ENCODE results near the gene LRMDA.

The LRMDA gene

DNA sequence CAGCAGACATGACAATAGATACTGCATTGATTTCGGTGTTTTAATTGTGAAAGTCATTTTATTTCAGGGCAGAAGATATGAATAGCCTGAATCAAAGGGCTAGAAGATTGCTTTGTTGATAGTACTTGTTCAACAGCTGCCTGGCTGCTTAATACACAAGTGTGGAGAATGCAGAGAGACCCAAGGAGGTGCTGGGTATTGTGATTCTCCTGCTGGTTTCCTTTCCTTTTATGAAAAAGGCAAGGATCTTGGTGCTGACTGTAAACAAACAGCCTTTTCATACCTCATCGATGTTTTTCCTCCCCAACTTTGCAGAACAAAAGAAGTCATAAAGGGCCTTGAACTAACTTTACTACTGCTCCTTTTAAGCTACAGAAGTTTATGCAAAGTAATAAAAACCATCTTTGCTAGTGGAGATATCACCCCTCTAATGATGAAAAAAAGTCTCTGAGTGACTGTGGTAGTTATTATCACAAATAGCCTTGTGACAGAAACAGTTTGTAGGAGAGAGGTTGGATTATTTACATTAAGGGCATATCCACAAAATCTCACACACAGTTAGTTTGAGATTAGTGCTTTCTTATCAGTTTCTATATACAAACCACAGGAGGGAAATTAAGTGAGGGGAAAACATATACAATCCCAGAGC, 800.0 kb downstream of the LRMDA start:
- TF ChIP-seq, protein P1, sequence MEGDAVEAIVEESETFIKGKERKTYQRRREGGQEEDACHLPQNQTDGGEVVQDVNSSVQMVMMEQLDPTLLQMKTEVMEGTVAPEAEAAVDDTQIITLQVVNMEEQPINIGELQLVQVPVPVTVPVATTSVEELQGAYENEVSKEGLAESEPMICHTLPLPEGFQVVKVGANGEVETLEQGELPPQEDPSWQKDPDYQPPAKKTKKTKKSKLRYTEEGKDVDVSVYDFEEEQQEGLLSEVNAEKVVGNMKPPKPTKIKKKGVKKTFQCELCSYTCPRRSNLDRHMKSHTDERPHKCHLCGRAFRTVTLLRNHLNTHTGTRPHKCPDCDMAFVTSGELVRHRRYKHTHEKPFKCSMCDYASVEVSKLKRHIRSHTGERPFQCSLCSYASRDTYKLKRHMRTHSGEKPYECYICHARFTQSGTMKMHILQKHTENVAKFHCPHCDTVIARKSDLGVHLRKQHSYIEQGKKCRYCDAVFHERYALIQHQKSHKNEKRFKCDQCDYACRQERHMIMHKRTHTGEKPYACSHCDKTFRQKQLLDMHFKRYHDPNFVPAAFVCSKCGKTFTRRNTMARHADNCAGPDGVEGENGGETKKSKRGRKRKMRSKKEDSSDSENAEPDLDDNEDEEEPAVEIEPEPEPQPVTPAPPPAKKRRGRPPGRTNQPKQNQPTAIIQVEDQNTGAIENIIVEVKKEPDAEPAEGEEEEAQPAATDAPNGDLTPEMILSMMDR (IDR thresholded peaks at IDR 0.05; ENCODE audit: unreplicated experiment in 3 of 3): no peak
- H3K27me3 Mint-ChIP-seq (ENCODE audit: low read depth): no peaks in the 10 kb centered on the region
- no peaks in the 10 kb centered on the region for H3K36me3 Mint-ChIP-seq (ENCODE audit: low read depth)
- no peak overlapping the region for H3K4me3 Mint-ChIP-seq
- peaks cover 24% of the 10 kb centered on the region for H3K9me3 Mint-ChIP-seq
- peaks cover 31% of the 10 kb centered on the region for H3K4me1 Mint-ChIP-seq
- H3K27ac Mint-ChIP-seq: peak overlapping the region; percentile 68 to 81 (median 75)

- no peaks in the 10 kb centered on the region for H3K36me3 Mint-ChIP-seq (ENCODE audit: low read depth)
- H3K27ac Mint-ChIP-seq: no peak overlapping the region
- H3K4me1 Mint-ChIP-seq: peaks cover 28% of the 10 kb centered on the region
- peaks cover 25% of the 10 kb centered on the region for H3K9me3 Mint-ChIP-seq
- no peak overlapping the region for H3K4me3 Mint-ChIP-seq
- TF ChIP-seq, protein P1 (IDR thresholded peaks at IDR 0.05; ENCODE audit: unreplicated experiment in 3 of 3): no peak
- no peaks in the 10 kb centered on the region for H3K27me3 Mint-ChIP-seq (ENCODE audit: low read depth)
Observed at GRCh38 chr10:76234499-76235226, 803.2 kb downstream of the LRMDA start.

DNA sequence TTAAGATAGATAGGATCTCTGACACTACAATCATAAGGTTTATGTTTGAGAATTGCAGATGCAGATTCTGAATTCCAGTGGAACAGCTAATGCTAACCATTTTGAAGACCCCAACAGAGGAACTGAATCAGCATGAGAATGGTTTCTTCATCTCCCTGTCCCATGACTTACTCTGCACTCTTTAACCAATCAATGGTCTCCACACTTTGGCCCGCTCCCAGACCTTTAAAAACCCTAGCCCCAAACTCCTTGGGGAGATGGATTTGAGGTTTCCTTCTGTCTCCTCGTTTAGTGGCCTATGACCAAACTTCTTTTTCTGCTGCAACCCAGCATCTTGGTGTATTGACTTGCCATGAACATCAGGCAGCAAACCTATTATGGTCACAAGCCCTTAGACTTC, 804.9 kb downstream of the LRMDA start:
- no peaks in the 10 kb centered on the region for H3K36me3 Mint-ChIP-seq (ENCODE audit: low read depth)
- H3K27me3 Mint-ChIP-seq (ENCODE audit: low read depth): no peaks in the 10 kb centered on the region
- no peak overlapping the region for H3K4me3 Mint-ChIP-seq
- H3K27ac Mint-ChIP-seq: peak overlapping the region; percentile 64 to 87 (median 84)
- H3K4me1 Mint-ChIP-seq: peaks cover 13% of the 10 kb centered on the region
- TF ChIP-seq, protein P1 (IDR thresholded peaks at IDR 0.05; ENCODE audit: unreplicated experiment in 3 of 3): no peak
- H3K9me3 Mint-ChIP-seq: peaks cover 25% of the 10 kb centered on the region

DNA sequence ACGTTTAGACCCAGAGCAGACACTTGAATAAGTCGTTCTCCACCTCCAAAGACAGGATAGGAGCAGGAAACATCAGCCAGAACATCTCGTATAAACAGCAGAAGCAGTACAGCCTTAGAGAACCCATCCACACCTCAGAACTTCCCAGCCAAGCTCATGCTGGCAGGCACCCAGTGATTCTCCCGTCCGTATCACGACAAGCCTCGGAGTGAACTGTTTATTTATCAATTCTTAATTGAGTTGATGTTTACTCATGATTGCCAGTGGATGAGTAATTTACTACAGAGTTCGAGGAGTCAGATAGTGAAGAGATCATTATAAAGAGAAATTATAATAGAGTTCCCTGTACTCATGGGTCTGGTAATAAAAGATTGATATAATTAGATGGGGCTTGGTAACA, 811.5 kb downstream of the LRMDA start:
- TF ChIP-seq, protein P1 (IDR thresholded peaks at IDR 0.05; ENCODE audit: unreplicated experiment in 3 of 3): no peak
- no peak overlapping the region for H3K27ac Mint-ChIP-seq
- H3K36me3 Mint-ChIP-seq (ENCODE audit: low read depth): no peaks in the 10 kb centered on the region
- peaks cover 3% of the 10 kb centered on the region for H3K9me3 Mint-ChIP-seq
- no peaks in the 10 kb centered on the region for H3K27me3 Mint-ChIP-seq (ENCODE audit: low read depth)
- no peak overlapping the region for H3K4me3 Mint-ChIP-seq
- peaks cover 4% of the 10 kb centered on the region for H3K4me1 Mint-ChIP-seq

DNA sequence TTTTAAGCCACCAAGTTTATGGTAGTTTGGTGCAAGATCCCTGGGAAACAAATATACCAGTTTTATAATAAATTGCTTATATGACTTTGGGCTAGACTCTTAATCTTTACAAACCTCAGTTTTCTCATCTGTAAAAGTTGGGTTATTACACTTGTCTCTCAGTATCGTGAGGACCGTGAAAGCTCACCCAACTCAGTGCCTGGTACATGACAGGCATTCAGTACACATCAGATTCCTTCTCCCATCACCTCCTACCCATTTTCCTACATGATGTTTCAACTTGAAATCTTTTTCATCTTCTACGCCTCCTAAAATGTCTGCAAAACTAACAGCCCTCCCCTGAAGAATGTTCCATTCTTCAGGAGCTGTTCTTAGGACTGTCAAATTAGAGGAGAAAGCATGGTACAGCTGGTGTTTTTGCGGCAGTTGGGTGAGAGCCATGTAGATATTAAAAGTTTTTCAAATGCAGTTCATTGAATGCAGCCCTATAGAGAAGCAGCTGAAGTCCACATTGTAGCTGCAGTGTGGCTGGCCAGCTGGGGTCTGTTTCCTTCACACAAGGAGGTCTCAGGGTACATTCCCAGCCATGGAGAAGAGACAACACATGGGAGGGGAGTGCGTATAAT, 812.8 kb downstream of the LRMDA start:
- Mint-ChIP-seq H3K36me3 (ENCODE audit: low read depth) (no peaks in the 10 kb centered on the region), H3K4me1 (peaks cover 14% of the 10 kb centered on the region), H3K9me3 (peaks cover 3% of the 10 kb centered on the region), H3K27ac (no peak overlapping the region), H3K4me3 (no peak overlapping the region), H3K27me3 (ENCODE audit: low read depth) (no peaks in the 10 kb centered on the region)
- TF ChIP-seq, protein P1 (IDR thresholded peaks at IDR 0.05; ENCODE audit: unreplicated experiment in 3 of 3): no peak
